HL-60/S4 treated with phorbol 12-myristate 13-acetate at 8.2 ng/mL for 4 days and 3 days (cell line): ENCODE data around the gene BEND4.

Experiments used
- in situ Hi-C: fragments of 300-500 bp; cut with MboI; formaldehyde crosslinking; loops from 2 replicates; pipeline ENCODE4 v1.15.0; 2022; ENCODE audit warnings: low sequenced_read_pairs

The BEND4 gene

GRCh38 chr4:42112846-42113245 lies 39.6 kb downstream of the BEND4 start:
- in situ Hi-C loops: no loop called here

GRCh38 chr4:42104521-42104920 lies 47.9 kb downstream of the BEND4 start:
- in situ Hi-C loops: no loop called here

- in situ Hi-C loops: no loop called here
Measured at GRCh38 chr4:42101446-42101975, 50.9 kb downstream of the BEND4 start.

- in situ Hi-C loops: no loop called here
Measured at GRCh38 chr4:42088386-42088785, 64.1 kb downstream of the BEND4 start.

GRCh38 chr4:42083816-42084215 lies 68.6 kb downstream of the BEND4 start:
- in situ Hi-C loops: no loop called here

GRCh38 chr4:42080306-42080705 lies 72.1 kb downstream of the BEND4 start:
- in situ Hi-C loops: no loop called here

- in situ Hi-C loops: no loop called here
Measured at GRCh38 chr4:42078184-42078801, 74.2 kb downstream of the BEND4 start.

GRCh38 chr4:42074294-42074693 lies 78.2 kb downstream of the BEND4 start:
- in situ Hi-C loops: no loop called here

- in situ Hi-C loops: no loop called here
Measured at GRCh38 chr4:42070463-42070862, 82.0 kb downstream of the BEND4 start.

- in situ Hi-C loops: no loop called here
Measured at GRCh38 chr4:42067264-42067663, 85.2 kb downstream of the BEND4 start.

GRCh38 chr4:42066402-42066801 lies 86.1 kb downstream of the BEND4 start:
- in situ Hi-C loops: no loop called here
